Mesothelial cell of epicardium (in vitro differentiated cells): Measurements from ENCODE around the gene SRRM1. TPM values are rescaled to one million over a fixed set of nuclear protein-coding genes. Genes with fewer than 3 reads are reported as not detected.
"Not testable (repeated sequence)": the region's sequence is repeated elsewhere in the genome, so short reads cannot be mapped to it uniquely, and the experiment has no call there.

Source experiments
- DNase-seq, 2 experiments: peaks; one replicate each; pipeline ENCODE4 v3.0.0; 2021; ENCODE audit warnings: low spot score in 2 of 2; ENCODE audit not compliant: unreplicated experiment in 2 of 2
- H3K27ac Mint-ChIP-seq: 2 replicates; pipeline ENCODE4 v1.8.0; 2021; ENCODE audit warnings: mixed read lengths
- H3K27me3 Mint-ChIP-seq: 2 replicates; pipeline ENCODE4 v1.8.0; 2021; ENCODE audit warnings: low read depth, mixed read lengths
- H3K36me3 Mint-ChIP-seq: 2 replicates; pipeline ENCODE4 v1.8.0; 2021; ENCODE audit warnings: mixed read lengths
- H3K4me1 Mint-ChIP-seq: 2 replicates; pipeline ENCODE4 v1.8.0; 2021; ENCODE audit warnings: mixed read lengths
- H3K4me3 Mint-ChIP-seq: 2 replicates; pipeline ENCODE4 v1.8.0; 2021; ENCODE audit warnings: mild to moderate bottlenecking, moderate library complexity, mixed read lengths
- H3K9me3 Mint-ChIP-seq: 2 replicates; pipeline ENCODE4 v1.8.0; 2021; ENCODE audit warnings: mixed read lengths
- total RNA-seq: library from RNA; stranded (reverse); gene quantifications from 3 replicates; pipeline ENCODE4 v1.2.1, GENCODE V29; 2021
- TF ChIP-seq, protein P1 (sequence below): fragments of 200-600 bp; sonication (generic); IDR thresholded peaks from one replicate; pipeline ENCODE4 v1.5.0; 2021; ENCODE audit warnings: antibody characterized with exemption; ENCODE audit not compliant: unreplicated experiment

Gene SRRM1
- total RNA-seq, 1 donor from 2014 or later, result 219 TPM

DNA sequence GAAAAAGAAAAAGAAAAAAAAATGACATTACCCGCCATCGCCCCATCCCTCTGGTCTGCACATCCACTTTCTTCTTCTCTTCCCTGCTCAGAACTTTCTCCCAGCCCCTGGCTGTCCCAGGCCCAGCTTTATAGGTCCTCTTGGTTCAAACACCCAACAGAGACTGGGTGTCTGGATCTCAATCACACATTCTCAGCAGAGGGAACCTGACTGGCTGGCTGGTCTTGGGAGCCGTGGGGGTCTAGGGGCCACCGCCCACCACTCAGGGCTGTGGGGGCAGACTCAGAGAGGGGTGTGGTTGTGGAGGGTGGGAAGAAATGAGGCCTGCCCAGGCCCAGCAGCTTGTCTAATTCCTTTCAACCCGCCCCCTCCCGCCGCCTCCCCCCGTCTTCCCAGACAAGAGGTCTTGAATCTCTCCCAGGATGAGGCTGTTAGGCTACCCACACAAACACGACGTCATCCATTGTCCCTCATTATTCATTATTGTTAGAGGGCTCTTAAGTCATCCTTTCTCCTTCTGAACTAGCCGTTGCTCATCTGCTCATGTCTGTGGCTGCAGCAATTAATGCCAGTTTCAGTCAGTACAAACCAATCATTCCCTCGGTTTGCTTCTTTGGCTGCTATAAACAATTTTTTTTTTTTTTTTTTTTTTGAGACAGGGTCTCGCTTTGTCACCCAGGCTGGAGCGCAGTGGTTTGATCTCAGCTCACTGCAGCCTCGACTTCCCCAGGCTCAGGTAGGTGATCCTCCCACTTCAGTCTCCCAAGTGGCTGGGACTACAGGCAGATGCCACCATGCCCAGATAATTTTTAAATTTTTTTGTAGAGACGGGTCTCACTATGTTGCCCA, 61.5 kb downstream of the SRRM1 start:
- DNase-seq, result no peak
- Mint-ChIP-seq H3K9me3 (no peaks in the 10 kb centered on the region), H3K27me3 (no peaks in the 10 kb centered on the region), H3K27ac (peak overlapping the region; percentile 79), H3K4me3 (no peak overlapping the region), H3K36me3 (no peaks in the 10 kb centered on the region), H3K4me1 (peaks cover 15% of the 10 kb centered on the region)
- TF ChIP-seq, protein P1, sequence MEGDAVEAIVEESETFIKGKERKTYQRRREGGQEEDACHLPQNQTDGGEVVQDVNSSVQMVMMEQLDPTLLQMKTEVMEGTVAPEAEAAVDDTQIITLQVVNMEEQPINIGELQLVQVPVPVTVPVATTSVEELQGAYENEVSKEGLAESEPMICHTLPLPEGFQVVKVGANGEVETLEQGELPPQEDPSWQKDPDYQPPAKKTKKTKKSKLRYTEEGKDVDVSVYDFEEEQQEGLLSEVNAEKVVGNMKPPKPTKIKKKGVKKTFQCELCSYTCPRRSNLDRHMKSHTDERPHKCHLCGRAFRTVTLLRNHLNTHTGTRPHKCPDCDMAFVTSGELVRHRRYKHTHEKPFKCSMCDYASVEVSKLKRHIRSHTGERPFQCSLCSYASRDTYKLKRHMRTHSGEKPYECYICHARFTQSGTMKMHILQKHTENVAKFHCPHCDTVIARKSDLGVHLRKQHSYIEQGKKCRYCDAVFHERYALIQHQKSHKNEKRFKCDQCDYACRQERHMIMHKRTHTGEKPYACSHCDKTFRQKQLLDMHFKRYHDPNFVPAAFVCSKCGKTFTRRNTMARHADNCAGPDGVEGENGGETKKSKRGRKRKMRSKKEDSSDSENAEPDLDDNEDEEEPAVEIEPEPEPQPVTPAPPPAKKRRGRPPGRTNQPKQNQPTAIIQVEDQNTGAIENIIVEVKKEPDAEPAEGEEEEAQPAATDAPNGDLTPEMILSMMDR, result no peak

DNA sequence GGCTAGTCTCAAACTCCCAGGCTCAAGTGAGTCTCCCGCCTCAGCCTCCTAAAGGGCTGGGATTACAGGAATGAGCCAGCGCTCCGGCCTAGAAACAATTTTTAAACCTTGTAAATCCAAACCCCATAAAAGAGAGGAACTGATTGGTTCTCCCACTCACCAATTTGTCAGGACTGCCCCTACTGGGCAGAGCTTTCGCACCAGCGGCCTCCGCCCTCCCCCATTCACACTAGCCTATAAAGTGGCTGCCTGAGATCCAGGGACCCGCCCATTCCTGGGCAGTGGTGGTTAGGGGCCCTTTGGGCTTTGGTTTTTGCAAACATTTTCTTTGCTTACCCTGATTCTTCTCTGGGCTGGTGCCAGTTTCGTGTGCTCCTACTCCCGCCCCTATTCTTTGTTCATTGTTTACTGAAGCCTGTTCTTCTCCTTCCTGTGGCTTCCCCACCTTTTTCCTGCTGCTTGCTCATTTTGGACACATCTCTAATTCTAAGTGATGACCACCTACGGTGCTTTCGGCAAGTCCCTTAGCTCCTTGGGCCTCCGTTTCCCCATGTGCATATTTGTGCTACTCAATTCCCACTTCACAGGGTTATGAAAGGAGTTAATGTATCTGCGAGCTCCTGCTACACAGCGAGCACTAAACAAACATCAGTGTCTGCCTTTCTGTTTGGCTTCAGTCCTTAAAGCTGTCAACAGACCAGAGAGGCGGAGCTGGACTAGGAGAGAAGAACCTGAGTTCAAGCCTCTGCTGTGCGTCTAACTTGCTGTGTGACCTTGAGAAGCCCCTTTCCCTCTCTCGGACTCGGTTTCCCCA, 62.4 kb downstream of the SRRM1 start:
- Mint-ChIP-seq H3K36me3 (no peaks in the 10 kb centered on the region), H3K4me1 (peaks cover 15% of the 10 kb centered on the region), H3K27ac (peak overlapping the region; percentile 79), H3K9me3 (no peaks in the 10 kb centered on the region), H3K27me3 (no peaks in the 10 kb centered on the region), H3K4me3 (no peak overlapping the region)
- TF ChIP-seq, protein P1, result no peak
- peak in 1 of 2 experiments; percentile 53 for DNase-seq

DNA sequence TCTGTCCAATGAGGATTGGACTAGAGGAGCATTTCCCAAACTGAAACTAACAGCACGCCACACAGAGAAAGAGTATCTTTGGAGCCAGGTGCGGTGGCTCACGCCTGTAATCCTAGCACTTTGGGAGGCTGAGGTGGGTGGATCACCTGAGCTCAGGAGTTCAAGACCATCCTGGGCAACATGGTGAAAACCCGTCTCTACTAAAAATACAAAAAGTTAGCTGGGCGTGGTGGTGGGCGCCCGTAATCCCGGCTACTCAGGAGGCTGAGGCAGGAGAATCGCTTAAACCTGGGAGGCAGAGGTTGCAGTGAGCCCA, 62.9 kb downstream of the SRRM1 start:
- not testable (repeated sequence) for DNase-seq, H3K4me3 Mint-ChIP-seq, H3K9me3 Mint-ChIP-seq, H3K27me3 Mint-ChIP-seq, H3K36me3 Mint-ChIP-seq
- peak overlapping the region; percentile 79 for H3K27ac Mint-ChIP-seq
- peaks cover 15% of the 10 kb centered on the region for H3K4me1 Mint-ChIP-seq

DNA sequence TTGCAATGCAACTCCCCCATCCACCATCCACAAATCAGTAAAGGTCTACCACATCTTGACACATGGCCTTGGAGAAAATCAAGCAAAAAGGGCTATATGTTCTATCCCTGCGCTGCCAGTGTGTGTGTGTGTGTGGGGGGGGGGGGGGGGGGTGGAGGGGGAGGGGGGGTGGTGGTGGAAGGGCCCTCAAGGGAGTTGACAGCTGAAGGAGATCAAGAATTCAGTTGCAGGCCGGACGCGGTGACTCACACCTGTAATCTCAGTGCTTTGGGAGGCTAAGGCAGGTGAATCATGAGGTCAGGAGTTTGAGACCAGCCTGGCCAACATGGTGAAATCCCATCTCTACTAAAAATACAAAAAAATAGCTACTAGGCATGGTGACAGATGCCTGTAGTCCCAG, 64.6 kb downstream of the SRRM1 start:
- TF ChIP-seq, protein P1, result no peak
- Mint-ChIP-seq H3K27ac (no peak overlapping the region), H3K36me3 (no peaks in the 10 kb centered on the region), H3K27me3 (no peaks in the 10 kb centered on the region), H3K9me3 (no peaks in the 10 kb centered on the region), H3K4me3 (no peak overlapping the region), H3K4me1 (peaks cover 15% of the 10 kb centered on the region)
- no peak for DNase-seq

DNA sequence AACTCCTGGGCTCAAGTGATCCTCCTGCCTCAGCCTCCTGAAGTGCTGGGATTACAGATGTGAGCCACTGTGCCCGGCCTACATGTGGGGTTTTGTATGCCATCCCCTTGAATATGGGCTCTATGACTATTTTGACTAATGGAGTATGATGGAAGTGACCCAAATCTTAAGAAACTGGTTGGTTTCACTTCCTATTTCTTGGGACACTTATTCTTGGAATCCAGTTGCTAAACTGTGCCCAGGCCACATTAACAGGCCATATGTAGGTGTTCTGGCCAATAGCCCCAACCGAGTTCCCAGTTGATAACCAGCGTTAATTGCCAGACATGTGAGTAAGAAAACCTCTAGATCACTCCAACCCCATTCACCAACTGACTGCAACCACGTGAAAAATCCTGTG, 65.8 kb downstream of the SRRM1 start:
- TF ChIP-seq, protein P1, result no peak
- Mint-ChIP-seq H3K27ac (no peak overlapping the region), H3K4me1 (peaks cover 15% of the 10 kb centered on the region), H3K27me3 (no peaks in the 10 kb centered on the region), H3K9me3 (no peaks in the 10 kb centered on the region), H3K36me3 (no peaks in the 10 kb centered on the region), H3K4me3 (no peak overlapping the region)
- no peak for DNase-seq
